Measurements from ENCODE around the gene NSD1. TPM values are rescaled to one million over a fixed set of nuclear protein-coding genes. Genes with fewer than 3 reads are reported as not detected.
"Not testable (repeated sequence)": the region's sequence is repeated elsewhere in the genome, so short reads cannot be mapped to it uniquely, and the experiment has no call there.

The NSD1 gene
- total RNA-seq, 1 experiment from 2014 or later: 30.3 TPM

GRCh38 chr5:177175336-177175735 is 41.8 kb downstream of the NSD1 start:
- DNase-seq (ENCODE audit: low spot score): no peak

GRCh38 chr5:177176175-177176711 is 42.7 kb downstream of the NSD1 start:
- no peak for DNase-seq (ENCODE audit: low spot score)

- not testable (repeated sequence) for DNase-seq (ENCODE audit: low spot score)
Measured at GRCh38 chr5:177177847-177178437, 44.4 kb downstream of the NSD1 start.

GRCh38 chr5:177178733-177179304 is 45.2 kb downstream of the NSD1 start:
- DNase-seq (ENCODE audit: low spot score): no peak

DNA sequence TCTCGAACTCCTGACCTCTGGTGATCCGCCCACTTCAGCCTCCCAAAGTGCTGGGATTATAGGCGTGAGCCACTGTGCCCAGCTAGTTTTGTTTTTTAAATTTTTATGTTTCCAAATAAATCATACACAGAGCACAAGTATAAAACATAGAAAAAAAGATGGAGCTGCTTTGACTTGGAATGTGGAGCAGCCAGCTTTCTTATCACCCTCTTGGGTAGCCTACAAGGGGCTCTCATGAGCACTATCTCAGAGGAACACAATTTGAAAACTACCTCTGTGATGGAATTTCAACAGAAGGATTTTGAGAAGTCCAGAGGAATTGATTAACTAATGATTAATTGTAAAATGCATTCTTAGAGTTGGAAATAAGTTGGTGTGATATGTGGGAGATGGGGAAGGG is 45.9 kb downstream of the NSD1 start:
- DNase-seq (ENCODE audit: low spot score): no peak

DNA sequence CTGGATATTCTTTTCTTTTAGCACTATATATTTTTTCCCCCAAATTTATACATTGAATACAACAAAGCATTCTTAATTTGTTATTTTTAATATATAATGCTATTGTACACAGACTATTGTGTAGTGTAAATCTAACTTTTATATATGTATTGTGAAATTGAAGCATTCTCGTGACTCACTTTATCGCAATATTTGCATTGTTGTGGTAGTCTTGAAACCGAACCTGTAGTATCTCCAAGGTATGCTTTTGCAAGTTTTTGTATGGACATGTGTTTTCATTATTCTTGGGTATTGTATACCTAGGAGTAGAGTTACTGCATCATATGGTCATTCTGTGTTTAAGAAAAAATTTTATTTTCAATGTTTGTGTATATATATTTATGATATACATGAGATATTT is 49.6 kb downstream of the NSD1 start:
- no peak for DNase-seq (ENCODE audit: low spot score)

- DNase-seq (ENCODE audit: low spot score): no peak
Measured at GRCh38 chr5:177183766-177184360, 50.3 kb downstream of the NSD1 start.

DNA sequence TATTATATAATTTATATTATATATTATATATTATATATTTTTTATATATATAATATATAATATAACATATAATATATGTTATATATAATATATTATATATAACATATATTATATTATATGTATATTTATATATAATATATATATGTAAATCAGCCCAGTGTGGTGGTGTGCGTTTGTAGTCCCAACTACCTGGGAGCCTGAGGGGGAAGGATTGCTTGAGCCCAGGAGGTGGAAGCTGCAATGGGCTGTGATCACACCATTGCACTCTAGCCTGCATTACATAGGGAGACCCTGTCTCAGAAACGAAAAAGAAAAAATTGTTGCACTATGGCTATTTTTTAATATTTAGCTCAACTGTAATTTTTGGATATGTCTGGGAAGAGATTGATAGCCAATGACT is 52.4 kb downstream of the NSD1 start:
- no peak for DNase-seq (ENCODE audit: low spot score)

DNA sequence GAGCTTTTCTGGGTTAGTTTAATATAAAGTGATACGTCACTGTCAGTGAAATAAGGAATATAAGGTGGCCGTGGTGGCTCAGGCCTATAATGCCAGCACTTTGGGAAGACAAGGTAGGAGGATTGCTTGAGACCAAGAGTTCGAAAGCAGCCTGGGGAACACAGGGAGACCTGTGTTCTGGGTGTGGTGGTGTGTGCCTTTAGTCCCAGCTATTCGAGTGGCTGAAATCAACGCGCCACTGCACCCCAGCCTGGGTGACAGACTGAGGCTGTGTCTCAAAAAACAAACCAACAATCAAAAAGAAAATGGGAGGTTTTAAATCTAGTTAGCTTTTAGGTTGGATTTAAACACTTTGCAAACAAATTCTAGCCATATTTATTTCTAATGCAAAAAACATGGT is 53.1 kb downstream of the NSD1 start:
- no peak for DNase-seq (ENCODE audit: low spot score)

DNA sequence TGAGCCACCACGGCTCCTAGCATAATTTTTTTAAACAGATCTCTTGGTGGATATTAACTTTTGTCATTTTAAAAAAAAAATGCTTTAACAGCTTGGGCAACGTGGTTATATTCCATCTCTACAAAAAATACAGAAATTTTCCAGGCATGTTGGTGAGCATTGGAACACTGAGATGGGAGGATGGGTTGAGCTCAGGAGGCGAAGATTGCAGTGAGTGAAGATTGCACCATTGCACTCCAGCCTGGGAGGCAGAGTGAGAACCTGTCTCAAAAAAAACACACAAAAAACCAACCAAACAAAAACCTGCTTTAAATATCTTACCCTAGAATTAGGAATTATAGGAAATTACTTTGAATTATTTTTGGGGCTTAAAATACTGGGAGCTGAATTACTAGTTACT is 55.2 kb downstream of the NSD1 start:
- DNase-seq (ENCODE audit: low spot score): no peak

DNA sequence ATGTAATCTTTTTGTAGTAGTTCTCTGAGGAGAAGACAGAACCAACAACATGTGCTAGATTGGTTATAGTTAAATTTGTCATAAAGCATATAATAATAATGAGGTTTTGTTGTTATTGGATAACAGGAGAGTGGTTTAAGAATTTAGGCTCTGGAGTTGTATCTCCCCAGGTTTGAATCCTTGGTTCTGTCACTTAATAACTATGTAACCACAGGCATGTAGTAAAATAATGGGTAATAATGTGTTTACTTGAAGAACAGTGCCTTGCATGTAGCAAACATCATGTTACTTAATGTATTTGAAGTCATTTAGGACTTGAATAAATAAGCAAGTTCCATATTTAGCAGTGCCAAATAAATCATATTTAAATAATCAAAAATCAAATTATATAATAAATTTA is 55.8 kb downstream of the NSD1 start:
- DNase-seq (ENCODE audit: low spot score): no peak

- DNase-seq (ENCODE audit: low spot score): no peak
Measured at GRCh38 chr5:177189965-177190364, 56.4 kb downstream of the NSD1 start.

- DNase-seq (ENCODE audit: low spot score): peak; percentile 96
Measured at GRCh38 chr5:177194268-177194667, 60.7 kb downstream of the NSD1 start.

DNA sequence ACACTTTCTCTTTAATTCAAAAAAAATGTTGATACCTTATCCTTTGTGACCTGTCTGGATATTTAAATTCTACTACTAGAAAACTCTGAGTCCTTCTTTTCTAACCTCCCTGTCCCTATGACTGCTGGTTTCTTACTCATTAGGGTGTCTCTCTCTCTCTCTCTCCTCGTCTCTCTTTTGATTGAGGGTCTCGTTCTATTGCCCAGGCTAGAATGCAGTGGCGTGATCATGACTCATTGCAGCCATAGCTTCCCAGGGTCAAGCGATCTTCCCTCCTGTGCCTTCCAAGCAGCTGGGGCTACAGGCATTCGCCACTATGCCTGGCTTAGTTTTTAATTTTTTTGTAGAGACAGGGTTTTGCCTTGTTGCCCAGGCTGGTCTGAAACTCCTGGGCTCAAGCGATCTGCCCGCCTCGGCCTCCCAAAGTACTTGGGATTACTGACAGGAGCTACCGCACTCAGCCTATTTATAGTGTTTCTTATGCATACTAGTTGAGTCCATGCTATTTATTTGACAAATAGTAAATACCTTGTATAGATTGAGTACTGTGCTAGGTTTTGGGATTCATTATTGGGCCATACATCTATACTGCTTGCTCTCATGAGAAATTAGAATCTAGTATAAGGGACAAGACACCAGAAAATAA is 61.9 kb downstream of the NSD1 start:
- no peak for DNase-seq (ENCODE audit: low spot score)

- no peak for DNase-seq (ENCODE audit: low spot score)
Measured at GRCh38 chr5:177198738-177199137, 65.2 kb downstream of the NSD1 start.

DNA sequence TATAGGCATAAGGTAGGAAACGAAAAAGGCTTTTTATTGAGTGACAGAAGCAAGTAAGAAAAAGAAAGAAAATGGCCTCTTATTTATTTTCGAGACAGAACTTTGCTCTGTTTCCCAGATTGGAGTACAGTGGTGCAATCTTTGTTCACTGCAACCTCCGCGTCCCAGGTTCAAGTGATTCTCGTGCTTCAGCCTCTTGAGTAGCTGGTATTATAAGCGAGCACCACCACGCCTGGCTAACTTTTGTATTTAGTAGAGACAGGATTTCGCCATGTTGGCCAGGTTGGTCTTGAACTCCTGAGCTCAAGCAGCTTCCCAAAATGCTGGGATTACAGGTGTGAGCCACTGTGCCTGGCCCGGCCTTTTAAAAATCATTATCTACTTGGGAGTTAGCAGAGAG is 70.7 kb downstream of the NSD1 start:
- no peak for DNase-seq (ENCODE audit: low spot score)

DNA sequence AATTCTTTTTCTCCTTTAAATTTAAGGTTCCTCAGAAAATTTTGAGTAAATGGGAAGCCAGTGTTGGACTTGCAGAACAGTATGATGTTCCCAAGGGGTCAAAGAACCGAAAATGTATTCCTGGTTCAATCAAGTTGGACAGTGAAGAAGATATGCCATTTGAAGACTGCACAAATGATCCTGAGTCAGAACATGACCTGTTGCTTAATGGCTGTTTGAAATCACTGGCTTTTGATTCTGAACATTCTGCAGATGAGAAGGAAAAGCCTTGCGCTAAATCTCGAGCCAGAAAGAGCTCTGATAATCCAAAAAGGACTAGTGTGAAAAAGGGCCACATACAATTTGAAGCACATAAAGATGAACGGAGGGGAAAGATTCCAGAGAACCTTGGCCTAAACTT is 76.0 kb downstream of the NSD1 start:
- DNase-seq (ENCODE audit: low spot score): no peak

GRCh38 chr5:177212242-177212641 is 78.7 kb downstream of the NSD1 start:
- DNase-seq (ENCODE audit: low spot score): no peak

DNA sequence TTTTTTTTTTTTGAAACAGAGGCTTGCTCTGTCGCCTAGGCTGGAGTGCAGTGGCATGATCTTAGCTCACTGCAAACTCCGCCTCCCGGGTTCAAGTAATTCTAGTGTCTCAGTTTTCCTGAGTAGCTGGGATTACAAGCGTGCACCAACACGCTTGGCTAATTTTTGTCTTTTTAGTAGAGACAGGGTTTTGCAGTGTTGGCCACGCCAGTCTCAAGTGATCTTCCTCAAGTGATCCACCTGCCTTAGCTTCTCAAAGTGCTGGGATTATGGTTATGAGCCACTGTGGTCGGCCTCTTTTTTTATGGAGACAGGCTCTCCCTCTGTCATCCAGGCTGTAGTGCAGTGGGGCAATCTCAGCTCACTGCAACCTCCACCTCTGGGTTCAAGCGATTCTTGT is 87.0 kb downstream of the NSD1 start:
- DNase-seq (ENCODE audit: low spot score): no peak

- no peak for DNase-seq (ENCODE audit: low spot score)
Measured at GRCh38 chr5:177222269-177222668, 88.7 kb downstream of the NSD1 start.

DNA sequence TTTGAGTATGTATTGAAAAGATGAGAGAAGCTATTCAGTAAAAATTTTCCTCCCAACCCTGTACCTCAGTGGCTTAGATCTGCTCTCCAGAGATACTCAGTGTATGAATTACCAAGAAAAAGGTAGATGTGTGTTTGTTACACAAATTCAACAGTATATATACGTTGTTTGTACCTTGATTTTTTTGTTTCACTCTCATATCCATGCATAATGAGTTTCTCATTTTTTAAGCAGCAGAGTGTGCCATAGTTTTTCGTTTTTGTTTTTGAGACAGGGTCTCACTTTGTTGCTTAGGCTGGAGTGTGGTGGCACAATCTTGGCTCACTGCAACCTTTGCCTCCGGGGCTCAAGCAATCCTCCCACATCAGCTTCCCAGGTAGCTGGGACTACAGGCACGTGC is 92.2 kb downstream of the NSD1 start:
- no peak for DNase-seq (ENCODE audit: low spot score)

DNA sequence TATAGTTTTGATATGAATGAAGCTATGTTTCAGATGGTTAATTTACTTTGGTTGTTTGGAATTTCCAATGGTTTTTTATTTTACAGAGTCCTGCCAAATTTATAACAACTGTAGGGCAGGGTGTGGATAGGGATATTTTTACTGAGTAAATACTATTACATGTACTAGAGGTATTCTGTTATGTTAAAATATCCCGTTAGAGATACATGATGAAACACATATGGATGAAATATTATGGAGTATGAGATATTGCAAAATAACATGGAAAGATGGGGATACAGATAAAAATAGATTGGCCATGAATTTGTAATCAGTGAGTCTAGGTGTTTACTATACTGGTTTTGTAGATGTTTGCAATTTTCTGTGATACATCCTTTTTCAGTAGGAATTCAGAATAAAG is 93.3 kb downstream of the NSD1 start:
- no peak for DNase-seq (ENCODE audit: low spot score)

GRCh38 chr5:177228751-177229150 is 95.2 kb downstream of the NSD1 start:
- DNase-seq (ENCODE audit: low spot score): no peak
